Thoracic aorta (tissue), 2 donors: Measurements from ENCODE around the gene COMMD9. TPM values are rescaled to one million over a fixed set of nuclear protein-coding genes. Genes with fewer than 3 reads are reported as not detected.
"Not testable (repeated sequence)": the region's sequence is repeated elsewhere in the genome, so short reads cannot be mapped to it uniquely, and the experiment has no call there.

Experiments
- ATAC-seq: fragments of 150-250 bp; one replicate; pipeline ENCODE4 v1.8.0; 2017; ENCODE audit warnings: low read depth; ENCODE audit not compliant: insufficient number of reproducible peaks, low FRiP score
- DNase-seq: peaks from one replicate; pipeline ENCODE4 v3.0.0-alpha.2; 2020; ENCODE audit warnings: low spot score
- H3K27ac ChIP-seq, 2 donors: fragments of 200-600 bp; sonication (generic); 1 replicate in 1 of 2; 2 replicates in 1 of 2; pipeline ENCODE4 v1.5.1; 2016; ENCODE audit warnings: mild to moderate bottlenecking in 2 of 2, moderate library complexity in 2 of 2
- H3K27me3 ChIP-seq: fragments of 200-600 bp; sonication (generic); replicated peaks from 2 replicates; pipeline ENCODE4 v1.6.0; 2016; ENCODE audit warnings: mild to moderate bottlenecking; ENCODE audit not compliant: insufficient read depth
- H3K36me3 ChIP-seq: fragments of 200-600 bp; sonication (generic); one replicate; pipeline ENCODE4 v1.5.1; 2016
- H3K4me1 ChIP-seq, 2 donors: fragments of 200-600 bp; sonication (generic); 1 replicate in 1 of 2; 2 replicates in 1 of 2; pipeline versions ENCODE4 v1.5.1 to v1.6.0; 2016; ENCODE audit warnings: low read depth in 2 of 2, mild to moderate bottlenecking in 1 of 2; ENCODE audit not compliant: control insufficient read depth in 1 of 2
- H3K4me3 ChIP-seq: fragments of 200-600 bp; sonication (generic); 2 replicates; pipeline ENCODE4 v1.5.1; 2016; ENCODE audit warnings: mild to moderate bottlenecking
- H3K9me3 ChIP-seq: fragments of 200-600 bp; sonication (generic); 2 replicates; pipeline ENCODE4 v1.5.1; 2016
- total RNA-seq, 2 donors: library from RNA; depleted of rRNA; stranded (reverse); fragments of >200 nt; gene quantifications; one replicate each; pipeline versions ENCODE4 v1.1.0 to v1.2.3, GENCODE V29; 2016
- TF ChIP-seq, protein P1 (sequence below): fragments of 200-600 bp; sonication (generic); IDR thresholded peaks from one replicate; pipeline ENCODE4 v1.5.1; 2019; ENCODE audit warnings: antibody characterized with exemption

The COMMD9 gene
- total RNA-seq, 2 donors from 2014 or later = 27.5 to 42.1 TPM

GRCh38 chr11:36326524-36327419 is 37.5 kb upstream of the COMMD9 start:
- Histone ChIP-seq H3K9me3 (no peaks in the 10 kb centered on the region), H3K36me3 (no peaks in the 10 kb centered on the region), H3K4me3 (no peak overlapping the region), H3K4me1 (no peaks in the 10 kb centered on the region), H3K27ac (no peak overlapping the region), H3K27me3 (no peaks in the 10 kb centered on the region)
- ATAC-seq = no peak
- TF ChIP-seq, protein P1, sequence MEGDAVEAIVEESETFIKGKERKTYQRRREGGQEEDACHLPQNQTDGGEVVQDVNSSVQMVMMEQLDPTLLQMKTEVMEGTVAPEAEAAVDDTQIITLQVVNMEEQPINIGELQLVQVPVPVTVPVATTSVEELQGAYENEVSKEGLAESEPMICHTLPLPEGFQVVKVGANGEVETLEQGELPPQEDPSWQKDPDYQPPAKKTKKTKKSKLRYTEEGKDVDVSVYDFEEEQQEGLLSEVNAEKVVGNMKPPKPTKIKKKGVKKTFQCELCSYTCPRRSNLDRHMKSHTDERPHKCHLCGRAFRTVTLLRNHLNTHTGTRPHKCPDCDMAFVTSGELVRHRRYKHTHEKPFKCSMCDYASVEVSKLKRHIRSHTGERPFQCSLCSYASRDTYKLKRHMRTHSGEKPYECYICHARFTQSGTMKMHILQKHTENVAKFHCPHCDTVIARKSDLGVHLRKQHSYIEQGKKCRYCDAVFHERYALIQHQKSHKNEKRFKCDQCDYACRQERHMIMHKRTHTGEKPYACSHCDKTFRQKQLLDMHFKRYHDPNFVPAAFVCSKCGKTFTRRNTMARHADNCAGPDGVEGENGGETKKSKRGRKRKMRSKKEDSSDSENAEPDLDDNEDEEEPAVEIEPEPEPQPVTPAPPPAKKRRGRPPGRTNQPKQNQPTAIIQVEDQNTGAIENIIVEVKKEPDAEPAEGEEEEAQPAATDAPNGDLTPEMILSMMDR = no peak
- no peak for DNase-seq

- not testable (repeated sequence) for H3K27ac ChIP-seq, ATAC-seq, H3K4me1 ChIP-seq, H3K4me3 ChIP-seq, H3K27me3 ChIP-seq, H3K9me3 ChIP-seq, H3K36me3 ChIP-seq, DNase-seq
Measured at GRCh38 chr11:36325403-36325802, 36.2 kb upstream of the COMMD9 start.

- H3K4me3 ChIP-seq, DNase-seq, H3K9me3 ChIP-seq, H3K4me1 ChIP-seq, ATAC-seq, H3K27me3 ChIP-seq, H3K36me3 ChIP-seq, H3K27ac ChIP-seq: not testable (repeated sequence)
Measured at GRCh38 chr11:36324956-36325355, 35.7 kb upstream of the COMMD9 start.

DNA sequence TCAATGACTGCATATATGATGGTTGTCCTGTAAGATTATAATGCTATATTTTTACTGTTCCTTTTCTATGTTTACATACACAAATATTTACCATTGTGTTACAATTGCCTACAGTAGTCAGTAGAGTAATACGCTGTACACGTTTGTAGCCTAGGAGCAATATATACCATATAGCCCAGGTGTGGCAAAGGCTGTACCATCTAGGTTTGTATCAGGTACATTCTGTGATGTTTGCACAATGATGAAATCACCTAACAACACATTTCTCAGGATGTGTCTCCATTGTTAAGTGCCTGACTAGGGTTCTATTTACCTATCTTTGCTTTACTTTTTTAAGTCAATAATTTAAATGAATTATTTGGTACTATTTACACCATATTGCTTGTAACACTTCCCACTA is 28.8 kb upstream of the COMMD9 start:
- TF ChIP-seq, protein P1 = no peak
- Histone ChIP-seq H3K9me3 (no peaks in the 10 kb centered on the region), H3K27me3 (no peaks in the 10 kb centered on the region), H3K36me3 (no peaks in the 10 kb centered on the region), H3K27ac (no peak overlapping the region), H3K4me3 (no peak overlapping the region), H3K4me1 (no peaks in the 10 kb centered on the region)
- DNase-seq (no peak), ATAC-seq (no peak)

GRCh38 chr11:36316049-36316448 is 26.8 kb upstream of the COMMD9 start:
- DNase-seq (no peak), ATAC-seq (no peak)
- TF ChIP-seq, protein P1 = no peak
- Histone ChIP-seq H3K4me3 (no peak overlapping the region), H3K27me3 (no peaks in the 10 kb centered on the region), H3K9me3 (no peaks in the 10 kb centered on the region), H3K27ac (no peak overlapping the region), H3K4me1 (no peaks in the 10 kb centered on the region), H3K36me3 (no peaks in the 10 kb centered on the region)

DNA sequence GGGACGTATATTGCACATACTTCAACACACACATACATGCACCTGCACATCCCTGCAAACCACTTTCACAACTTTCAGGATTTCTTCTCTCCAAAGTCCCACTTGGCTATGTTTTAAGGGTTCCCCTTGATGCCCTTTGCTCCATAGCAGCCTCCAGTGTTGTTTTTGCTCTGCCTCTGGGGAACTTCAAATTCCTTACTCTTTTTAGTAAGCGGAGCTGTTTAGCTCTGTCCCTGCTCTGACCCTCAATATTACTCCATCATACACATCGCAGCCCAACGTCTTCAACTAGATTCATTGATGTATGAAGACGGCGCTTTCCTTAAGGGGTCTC is 25.2 kb upstream of the COMMD9 start:
- H3K4me3 ChIP-seq = no peak overlapping the region
- H3K9me3 ChIP-seq = no peaks in the 10 kb centered on the region
- TF ChIP-seq, protein P1 = no peak
- H3K4me1 ChIP-seq = no peaks in the 10 kb centered on the region
- no peaks in the 10 kb centered on the region for H3K27me3 ChIP-seq
- H3K36me3 ChIP-seq = no peaks in the 10 kb centered on the region
- no peak for DNase-seq
- ATAC-seq = no peak
- H3K27ac ChIP-seq = no peak overlapping the region
